LNCaP clone FGC (cell line): ENCODE results near the gene EPHX1.
"Not testable (repeated sequence)": the region's sequence is repeated elsewhere in the genome, so short reads cannot be mapped to it uniquely, and the experiment has no call there.

ENCODE experiments used
- DNase-seq: peaks from one replicate; pipeline ENCODE4 v3.0.0-alpha.2; 2011; ENCODE audit warnings: low read depth
- H3K4me3 ChIP-seq: 2 replicates; pipeline ENCODE4 v1.5.1; 2011; ENCODE audit warnings: mild to moderate bottlenecking, low read depth, low read length, control low read depth
- TF ChIP-seq, protein P1 (sequence below): IDR thresholded peaks from 2 replicates; pipeline ENCODE4 v1.5.1; 2012; ENCODE audit warnings: mild to moderate bottlenecking; ENCODE audit not compliant: control insufficient read depth, insufficient read depth; ENCODE audit errors: extremely low read depth

The EPHX1 gene

DNA sequence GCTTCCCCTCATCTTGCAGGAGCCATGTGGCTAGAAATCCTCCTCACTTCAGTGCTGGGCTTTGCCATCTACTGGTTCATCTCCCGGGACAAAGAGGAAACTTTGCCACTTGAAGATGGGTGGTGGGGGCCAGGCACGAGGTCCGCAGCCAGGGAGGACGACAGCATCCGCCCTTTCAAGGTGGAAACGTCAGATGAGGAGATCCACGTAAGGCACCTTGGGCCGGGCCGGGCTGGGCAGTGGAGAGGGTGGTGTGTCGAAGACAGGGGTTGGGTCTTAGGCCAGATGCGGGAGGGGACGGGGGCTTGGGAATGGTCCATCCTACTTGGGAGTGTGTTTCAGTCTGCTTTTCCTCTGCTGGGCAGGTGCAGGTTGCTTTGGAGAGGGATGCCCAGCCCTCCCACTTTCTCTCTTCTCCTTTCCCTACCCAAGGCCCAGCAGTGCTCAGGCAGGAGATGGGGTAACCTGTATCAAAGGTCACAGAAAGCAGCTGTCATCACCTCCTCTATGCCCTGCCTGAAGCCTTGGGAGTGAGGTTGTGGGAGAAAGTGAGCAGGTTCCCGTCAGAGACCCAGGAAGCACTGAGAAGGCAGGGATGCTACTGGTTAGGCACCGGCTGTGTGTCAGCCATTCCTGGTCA lies 18.9 kb downstream of the EPHX1 start:
- TF ChIP-seq, protein P1, sequence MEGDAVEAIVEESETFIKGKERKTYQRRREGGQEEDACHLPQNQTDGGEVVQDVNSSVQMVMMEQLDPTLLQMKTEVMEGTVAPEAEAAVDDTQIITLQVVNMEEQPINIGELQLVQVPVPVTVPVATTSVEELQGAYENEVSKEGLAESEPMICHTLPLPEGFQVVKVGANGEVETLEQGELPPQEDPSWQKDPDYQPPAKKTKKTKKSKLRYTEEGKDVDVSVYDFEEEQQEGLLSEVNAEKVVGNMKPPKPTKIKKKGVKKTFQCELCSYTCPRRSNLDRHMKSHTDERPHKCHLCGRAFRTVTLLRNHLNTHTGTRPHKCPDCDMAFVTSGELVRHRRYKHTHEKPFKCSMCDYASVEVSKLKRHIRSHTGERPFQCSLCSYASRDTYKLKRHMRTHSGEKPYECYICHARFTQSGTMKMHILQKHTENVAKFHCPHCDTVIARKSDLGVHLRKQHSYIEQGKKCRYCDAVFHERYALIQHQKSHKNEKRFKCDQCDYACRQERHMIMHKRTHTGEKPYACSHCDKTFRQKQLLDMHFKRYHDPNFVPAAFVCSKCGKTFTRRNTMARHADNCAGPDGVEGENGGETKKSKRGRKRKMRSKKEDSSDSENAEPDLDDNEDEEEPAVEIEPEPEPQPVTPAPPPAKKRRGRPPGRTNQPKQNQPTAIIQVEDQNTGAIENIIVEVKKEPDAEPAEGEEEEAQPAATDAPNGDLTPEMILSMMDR, result no peak
- H3K4me3 ChIP-seq, result no peak overlapping the region
- no peak for DNase-seq

- no peak overlapping the region for H3K4me3 ChIP-seq
- peak; percentile 59 for DNase-seq
- TF ChIP-seq, protein P1, result no peak
Observed at GRCh38 chr1:225830841-225831240, 20.9 kb downstream of the EPHX1 start.

GRCh38 chr1:225834417-225835329 lies 24.7 kb downstream of the EPHX1 start:
- DNase-seq, result peak; percentile 98
- TF ChIP-seq, protein P1, result no peak
- no peak overlapping the region for H3K4me3 ChIP-seq

- DNase-seq, result peak; percentile 31
- TF ChIP-seq, protein P1, result no peak
- no peak overlapping the region for H3K4me3 ChIP-seq
Observed at GRCh38 chr1:225835856-225836255, 25.9 kb downstream of the EPHX1 start.

GRCh38 chr1:225836296-225836695 lies 26.4 kb downstream of the EPHX1 start:
- not testable (repeated sequence) for DNase-seq

DNA sequence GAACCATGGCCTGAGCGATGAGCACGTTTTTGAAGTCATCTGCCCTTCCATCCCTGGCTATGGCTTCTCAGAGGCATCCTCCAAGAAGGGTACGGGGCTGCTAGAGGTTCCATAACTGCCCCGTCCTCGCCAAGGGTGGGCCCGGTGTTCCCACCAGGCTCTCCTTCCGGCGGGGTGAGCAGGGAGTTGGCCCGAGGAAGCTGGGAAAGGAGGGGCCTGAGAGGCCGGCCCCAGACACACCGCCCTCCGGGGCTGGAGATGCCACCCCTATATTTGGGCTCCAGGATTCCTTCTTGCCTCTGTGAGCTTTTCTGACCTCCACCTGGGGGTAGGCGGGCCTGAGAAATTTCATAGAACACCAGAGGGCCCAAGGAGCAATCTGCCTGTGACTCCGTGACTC lies 28.9 kb downstream of the EPHX1 start:
- TF ChIP-seq, protein P1, result no peak
- H3K4me3 ChIP-seq, result no peak overlapping the region
- DNase-seq, result no peak

More at GRCh38 chr1:225836296-225836695, 26.4 kb downstream of the EPHX1 start:
- not testable (repeated sequence) for H3K4me3 ChIP-seq

- no peak for DNase-seq
- TF ChIP-seq, protein P1, result no peak
- H3K4me3 ChIP-seq, result no peak overlapping the region
Observed at GRCh38 chr1:225840223-225840610, 30.3 kb downstream of the EPHX1 start.
